CD4-positive, alpha-beta T cell treated with Interferon alpha-2 for 1 hour (primary cell): ENCODE measurements around the gene NDUFS6.
"Not testable (repeated sequence)": the region's sequence is repeated elsewhere in the genome, so short reads cannot be mapped to it uniquely, and the experiment has no call there.

Source experiments
- DNase-seq, 2 donors: peaks; one replicate each; pipeline ENCODE4 v3.0.0-alpha.2; 2020 to 2022

NDUFS6 gene

DNA sequence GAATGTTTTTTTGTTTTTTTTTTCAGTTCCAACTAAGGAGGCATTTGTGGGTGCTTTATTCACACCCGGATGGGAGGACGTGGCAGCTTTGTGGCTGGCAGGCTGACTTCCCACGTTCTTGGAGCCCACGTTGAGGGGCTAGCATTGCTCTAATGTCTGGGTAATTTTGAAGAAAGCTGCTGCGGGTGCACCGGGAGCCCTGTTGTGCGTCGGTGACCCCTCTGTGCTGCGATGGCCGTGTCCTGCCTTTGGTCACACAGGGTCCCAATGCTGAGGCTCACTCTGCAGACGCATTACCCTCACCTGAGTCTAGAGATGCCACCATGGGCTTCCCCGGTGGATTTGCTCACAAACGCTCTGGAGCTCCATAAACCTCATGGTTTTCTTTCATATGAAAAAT lies 34.2 kb downstream of the NDUFS6 start:
- DNase-seq: no peak

DNA sequence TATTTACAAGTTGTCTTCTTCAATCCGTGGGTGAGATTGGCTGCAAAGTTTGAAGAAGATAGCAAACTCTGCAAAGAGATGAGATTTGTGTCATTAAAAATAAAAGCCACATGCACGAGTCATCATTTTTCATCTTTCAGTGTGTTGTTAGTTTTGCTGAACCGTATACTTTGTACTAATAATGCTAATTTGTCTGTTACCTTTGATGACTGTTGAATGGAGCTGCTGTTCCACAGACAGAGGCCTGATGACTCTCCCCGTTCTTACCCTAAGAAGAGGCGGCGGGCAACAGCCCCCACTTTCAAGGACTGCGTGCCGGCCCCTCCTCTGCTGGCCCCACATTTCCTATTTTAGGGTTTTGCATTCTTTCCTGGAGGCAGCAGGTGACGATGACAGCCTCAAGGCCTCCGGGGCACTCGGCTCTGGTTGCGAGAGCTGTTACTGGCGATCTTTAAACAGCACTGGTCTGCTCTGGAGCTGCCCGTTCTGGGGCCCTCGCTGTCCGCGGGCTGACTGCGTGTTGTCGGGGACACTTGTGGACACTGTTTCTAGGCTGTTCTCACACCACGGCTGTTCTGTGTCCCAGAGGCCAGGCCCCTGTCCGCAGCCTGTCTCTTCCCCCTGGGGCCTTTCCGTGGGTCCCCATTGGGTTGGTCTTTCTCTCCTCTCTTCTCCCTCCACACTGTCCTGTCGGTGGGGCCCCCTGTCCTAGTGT lies 35.1 kb downstream of the NDUFS6 start:
- no peak for DNase-seq

DNA sequence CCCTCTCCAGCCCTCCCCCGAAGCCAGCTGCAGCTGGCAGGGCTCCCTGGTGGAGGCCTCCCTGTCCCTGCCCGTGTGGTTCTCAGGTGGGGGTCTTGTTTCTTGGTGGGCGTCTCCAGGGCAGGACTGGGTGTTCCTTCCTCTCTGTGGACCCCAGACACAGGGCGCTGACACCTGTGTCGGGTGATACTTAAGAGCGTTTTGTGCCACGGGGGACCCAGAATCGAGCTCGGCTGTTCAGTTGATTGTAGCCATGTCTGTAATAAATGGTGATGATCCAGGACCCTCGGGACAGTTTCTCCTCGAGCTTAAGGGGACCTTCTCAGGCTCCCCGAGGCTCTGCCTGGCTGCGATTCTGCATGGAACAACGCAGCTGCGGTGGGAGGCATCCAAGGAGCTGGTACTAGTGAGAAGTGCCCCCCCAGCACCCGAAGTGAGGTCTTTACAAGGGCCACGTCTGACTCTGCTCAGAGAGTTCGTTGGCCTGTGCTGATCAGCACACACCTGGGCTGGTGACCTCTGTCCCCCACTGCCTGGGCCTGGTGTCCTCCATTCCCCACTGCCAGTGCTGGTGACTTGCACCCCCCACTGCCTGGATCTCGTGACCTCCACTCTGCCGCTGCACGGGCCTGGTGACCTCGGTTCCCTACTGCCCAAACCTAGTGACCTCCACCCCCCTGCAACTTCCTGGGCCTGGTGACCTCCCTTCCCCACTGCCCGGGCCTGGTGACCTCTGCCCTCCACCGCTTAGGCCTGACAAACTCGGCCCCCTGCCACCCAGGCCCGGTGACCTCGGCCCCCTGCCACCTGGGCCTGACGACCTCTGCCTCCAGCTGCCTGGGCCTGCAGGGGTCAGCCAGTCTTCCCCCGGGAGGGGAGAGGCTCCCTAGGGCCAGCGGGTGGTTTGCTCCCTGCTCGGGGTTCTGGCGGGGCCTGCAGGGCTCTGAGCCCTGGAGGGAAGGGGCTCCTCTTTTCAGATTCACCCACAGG lies 36.0 kb downstream of the NDUFS6 start:
- no peak for DNase-seq

DNA sequence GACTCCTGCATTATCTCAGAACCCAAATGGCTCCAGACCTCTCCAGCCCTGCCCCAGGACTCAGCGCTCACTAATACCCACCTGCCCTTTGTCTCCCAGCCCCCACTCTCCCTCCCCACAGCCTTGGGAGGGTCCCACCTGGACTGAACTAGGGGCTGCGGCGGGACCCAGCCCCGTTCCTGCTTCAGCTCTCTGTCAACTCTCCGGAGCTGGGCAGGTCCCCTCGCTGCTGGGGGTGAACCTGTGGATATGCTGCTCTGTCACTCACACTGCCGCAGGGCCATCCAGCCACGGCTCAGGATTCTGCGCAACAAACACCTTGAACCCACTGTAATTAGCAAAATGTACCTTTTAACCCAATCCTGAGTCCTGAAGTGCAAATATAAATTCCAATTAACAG lies 36.8 kb downstream of the NDUFS6 start:
- DNase-seq: no peak

DNA sequence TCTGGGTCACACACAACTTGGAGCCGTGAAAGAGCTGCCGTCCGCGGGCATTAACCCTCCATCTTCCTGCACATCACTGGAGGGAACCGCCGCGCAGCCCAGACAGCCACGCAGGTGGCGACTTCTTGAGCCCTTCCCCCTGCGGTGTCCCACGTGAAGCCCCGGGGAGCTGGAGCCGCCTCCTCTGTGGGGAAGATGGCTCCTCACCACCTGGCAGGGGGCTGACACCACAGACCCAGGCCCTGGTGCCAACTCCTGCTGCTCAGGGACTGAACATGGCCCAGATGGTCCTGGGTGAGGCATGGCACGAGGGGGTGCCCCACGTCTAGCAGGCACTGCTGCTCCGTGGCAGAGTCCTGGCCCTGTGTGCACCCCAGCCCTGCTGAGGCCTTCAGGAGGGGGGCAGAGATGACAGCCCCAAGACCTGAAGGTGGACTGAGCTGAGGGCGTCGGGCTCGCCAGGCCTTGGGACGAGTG lies 38.9 kb downstream of the NDUFS6 start:
- no peak for DNase-seq

DNA sequence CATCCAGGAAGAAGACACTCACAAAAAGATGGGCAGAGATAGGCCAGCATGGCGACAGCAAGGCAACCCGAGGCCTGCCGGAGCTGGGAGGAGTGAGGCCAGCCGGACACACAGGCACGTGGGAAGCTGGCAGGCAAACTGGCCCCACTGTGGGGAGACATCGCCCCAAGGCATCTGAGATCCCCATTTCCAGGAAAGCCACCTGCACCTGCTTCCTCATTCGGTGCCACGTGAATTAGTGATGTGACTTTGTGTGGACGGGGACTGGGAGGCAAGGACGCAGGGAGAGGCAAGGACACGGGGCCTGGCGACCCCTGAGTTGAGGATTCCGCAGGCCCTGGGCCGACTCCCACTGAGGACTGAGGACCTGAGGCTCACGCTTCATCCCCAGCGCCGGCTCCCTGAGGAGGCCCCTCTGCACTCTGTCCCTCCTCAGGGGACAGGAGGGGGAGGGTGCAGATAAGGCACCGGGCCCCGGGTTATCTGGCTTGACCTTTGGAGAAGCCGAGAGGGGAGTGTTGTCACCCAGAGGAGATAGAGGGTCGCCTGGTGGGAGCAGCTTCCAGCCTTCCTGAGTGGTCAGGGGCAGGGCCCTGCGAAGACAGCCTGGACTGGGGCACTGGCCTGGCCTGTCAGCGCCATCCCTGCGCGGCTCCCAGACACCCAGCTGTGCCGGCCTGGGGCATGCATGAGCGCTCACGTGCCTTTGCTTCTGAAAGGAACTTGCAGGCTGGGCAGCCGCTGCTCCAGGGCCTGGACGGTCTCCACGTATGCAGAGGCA lies 39.7 kb downstream of the NDUFS6 start:
- DNase-seq: no peak

DNA sequence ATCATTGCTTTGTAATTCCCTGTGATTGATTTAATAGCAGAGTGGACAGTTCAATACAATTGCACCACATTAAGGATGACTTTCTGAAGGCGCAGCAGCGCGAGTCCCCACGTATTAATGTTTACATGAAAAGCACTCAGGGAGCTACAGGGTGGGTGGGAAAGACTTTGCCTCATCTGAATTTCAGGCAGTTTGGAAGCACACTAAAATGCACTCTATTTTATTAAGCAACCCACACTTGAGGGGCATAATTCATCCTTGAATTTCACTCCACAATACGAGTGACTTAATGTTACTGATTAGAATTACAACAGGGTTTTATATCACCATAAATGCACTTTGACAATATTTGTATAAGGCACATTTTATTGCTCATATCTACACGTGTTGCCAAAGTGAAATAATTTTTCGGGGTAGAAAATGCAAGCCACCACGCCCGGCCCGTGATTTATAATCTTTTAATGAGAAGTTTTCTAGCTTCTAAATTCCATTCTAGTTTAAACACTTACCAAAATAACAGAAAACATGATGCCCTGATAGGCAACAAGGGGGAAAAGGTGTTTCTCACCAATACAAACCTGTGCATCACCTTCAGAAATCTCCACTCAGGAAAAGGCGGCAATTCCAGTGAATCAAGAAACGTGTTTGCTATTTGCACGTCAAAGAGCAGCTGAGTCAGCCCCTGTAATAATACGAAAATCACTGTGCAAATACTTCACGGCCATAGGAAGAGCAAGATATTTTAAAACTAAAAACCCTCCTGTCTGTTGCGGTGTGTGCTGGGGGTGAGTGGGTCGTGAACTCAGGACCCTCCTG lies 41.0 kb downstream of the NDUFS6 start:
- DNase-seq: no peak

DNA sequence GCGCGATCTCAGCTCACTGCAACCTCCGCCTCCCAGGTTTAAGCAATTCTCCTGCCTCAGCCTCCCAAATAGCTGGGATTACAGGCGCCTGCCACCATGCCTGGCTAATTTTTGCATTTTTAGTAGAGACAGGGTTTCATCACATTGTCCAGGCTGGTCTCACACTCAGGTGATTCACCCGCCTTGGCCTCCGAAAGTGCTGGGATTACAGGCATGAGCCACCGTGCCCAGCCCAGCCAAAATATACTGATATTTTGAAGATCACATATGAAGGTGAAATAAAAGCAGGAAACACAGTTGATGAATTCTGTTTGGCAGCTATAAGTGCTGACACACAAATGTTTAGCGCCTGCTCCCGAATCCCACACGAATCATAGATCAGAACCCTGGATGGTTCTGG lies 42.6 kb downstream of the NDUFS6 start:
- not testable (repeated sequence) for DNase-seq

DNA sequence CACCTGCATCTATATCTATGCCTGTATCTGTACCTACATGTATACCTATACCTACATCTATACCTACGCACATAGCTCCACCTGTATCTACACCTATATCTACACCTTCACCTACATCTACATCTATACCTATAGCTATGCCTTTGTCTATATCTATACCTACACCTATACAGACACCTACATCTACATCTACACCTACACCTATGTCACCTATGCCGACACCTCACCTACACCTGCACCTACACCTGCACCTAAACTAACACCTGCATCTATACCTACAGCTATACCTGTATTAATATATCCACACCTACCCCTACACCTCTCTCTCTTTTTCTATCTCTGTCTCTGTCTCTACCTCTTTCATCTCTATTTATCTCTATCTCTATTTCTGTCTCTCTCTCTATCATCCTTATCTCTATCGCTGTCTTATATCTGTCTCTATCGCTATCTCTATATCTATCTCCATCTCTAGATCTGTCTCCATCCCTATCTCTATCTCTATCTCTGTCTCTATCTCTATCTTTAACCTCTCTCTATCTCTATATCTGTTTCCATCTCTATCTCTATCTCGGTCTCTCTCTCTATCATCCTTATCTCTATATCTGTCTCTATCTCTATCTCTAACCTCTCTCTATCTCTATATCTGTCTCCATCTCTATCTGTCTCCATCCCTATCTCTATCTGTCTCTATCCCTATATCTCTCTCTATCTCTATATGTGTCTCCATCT lies 43.7 kb downstream of the NDUFS6 start:
- DNase-seq: no peak

DNA sequence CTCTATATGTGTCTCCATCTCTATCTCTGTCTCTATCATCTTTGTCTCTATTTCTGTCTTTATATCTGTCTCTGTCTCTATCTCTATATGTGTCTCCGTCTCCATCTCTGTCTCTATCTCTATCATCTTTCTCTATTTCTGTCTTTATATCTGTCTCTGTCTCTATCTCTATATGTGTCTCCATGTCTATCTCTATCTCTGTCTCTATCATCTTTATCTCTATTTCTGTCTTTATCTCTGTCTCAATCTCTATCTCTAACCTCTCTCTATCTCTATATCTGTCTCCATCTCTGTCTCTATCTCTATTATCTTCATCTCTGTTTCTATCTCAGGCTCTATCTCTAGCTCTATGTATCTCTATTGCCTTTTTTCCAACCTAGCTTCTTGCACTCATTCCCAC lies 44.5 kb downstream of the NDUFS6 start:
- DNase-seq: no peak

DNA sequence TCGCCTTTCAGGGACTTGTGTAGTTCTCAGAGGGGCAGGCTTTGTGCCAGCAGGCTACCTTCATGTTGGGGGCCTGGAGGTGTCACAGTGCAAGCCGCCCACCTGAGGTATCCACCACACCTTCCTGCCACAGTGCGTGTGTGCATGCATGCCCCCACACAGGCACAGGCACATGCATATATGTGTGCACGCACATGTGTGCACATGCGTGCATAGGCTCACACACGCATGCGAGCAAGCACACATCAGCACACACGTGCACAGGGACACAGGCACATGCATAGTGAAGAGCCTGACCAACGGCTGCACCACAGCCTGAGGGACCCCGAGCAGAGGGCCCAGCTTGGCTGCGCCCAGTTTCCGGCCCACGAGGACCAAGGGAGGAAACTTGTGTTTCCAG lies 45.4 kb downstream of the NDUFS6 start:
- no peak for DNase-seq

DNA sequence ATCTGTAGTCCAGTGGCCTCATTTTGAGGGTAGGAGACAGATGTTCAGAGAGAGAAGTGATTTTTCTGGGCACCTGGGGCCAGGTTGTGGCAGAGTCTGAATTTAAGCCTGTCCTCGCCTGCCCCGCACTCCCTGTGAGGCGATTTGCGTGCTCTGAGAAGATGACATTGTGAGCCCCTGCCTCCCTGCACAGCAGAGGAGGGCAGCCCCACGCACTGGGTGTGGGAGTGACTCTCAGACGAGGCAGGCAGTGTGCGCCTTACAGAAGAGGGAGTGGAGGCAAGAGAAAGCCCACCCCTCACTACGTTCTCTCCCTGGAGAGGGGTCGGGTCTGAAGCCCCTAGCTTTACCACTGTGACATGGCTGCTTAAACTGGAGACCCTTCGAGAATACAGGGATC lies 45.8 kb downstream of the NDUFS6 start:
- no peak for DNase-seq

DNA sequence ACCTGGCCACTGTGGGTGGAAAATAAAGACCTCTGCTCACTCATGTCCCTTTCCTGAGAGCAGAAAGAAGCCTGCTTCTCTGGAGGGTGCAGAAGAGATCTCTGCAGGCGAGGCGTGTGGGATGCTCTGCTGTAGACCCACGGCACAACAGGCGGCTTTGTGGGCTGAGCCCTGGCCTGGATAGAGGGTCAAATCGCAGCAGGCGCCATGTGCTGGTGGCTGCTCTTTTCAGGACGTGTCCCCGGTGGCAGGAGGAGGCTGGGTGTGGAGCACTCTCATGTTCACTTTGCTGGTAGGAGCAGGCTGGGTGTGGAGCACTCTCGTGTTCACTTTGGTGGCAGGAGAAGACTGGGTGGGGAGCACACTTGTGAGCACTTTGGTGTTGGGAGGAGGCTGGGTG lies 46.4 kb downstream of the NDUFS6 start:
- no peak for DNase-seq

DNA sequence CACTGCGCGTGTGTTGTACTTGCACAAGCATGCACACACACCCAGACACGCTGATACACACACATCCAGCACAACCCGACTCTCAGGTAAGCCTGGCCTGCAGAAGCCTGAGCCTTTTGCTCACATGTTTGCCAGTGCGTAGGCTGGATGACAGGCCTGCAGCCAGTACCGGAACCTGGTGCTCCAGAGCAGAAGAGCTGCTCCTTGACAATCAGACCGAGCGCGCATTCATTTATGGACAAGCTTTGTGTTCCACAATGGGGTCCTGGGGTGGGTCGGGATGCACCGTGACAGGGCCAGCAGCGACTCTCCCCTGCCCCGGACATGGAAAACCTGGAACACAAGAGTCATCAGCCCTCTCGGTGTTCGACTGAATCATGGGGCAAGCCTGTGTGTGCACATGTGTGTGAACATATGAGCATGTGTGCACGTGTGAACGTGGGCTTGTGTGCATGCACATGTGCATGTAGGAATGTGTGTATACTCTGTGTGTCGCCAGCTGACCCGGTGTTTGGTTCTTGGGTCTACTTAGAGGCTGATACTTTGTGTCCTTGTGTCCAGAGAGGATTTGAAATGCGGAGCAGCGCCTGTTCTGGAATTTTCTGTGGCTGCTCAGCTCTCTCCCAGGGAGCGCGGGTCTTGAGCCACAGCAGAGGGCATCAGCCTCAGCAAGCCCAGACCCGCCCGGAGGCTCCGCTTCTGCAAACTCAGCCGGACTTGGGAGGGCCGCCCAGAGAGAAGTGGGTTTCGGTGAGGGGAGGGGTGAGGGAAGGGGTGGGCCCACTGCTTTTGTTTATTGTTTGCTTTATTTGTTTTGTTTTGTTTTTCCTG lies 49.3 kb downstream of the NDUFS6 start:
- no peak for DNase-seq

DNA sequence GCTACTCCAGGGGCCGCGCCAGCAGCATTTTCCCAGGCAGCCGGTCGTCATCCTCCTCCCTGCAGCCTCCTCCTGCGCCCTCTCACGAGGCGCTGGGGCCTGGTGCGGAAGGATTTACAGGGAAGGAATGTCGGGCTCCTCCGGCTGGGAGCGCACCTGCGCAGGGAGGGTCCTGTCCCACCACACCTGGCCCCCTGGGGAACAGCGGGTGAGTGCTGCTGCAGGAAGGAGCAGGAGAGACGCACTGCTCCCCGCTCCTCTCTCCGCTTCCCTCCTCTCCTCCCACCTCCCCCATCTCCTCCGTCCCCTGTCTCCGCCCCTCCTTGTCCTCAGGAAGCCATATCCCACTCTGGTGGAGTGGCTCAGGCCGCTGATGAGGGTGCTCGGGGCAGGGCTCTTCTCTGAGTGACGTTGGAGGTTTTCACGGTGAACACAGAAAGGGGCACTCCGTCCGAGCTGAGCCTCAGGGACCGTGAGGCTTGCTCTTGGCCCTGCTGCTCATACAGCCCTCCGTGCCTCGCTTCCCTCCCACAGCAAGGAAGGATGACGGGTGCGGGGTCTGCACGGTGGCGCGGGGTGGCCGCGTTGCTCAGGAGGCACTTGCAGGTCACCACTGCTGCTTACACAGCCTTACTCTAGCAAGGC lies 50.2 kb downstream of the NDUFS6 start:
- DNase-seq: no peak

DNA sequence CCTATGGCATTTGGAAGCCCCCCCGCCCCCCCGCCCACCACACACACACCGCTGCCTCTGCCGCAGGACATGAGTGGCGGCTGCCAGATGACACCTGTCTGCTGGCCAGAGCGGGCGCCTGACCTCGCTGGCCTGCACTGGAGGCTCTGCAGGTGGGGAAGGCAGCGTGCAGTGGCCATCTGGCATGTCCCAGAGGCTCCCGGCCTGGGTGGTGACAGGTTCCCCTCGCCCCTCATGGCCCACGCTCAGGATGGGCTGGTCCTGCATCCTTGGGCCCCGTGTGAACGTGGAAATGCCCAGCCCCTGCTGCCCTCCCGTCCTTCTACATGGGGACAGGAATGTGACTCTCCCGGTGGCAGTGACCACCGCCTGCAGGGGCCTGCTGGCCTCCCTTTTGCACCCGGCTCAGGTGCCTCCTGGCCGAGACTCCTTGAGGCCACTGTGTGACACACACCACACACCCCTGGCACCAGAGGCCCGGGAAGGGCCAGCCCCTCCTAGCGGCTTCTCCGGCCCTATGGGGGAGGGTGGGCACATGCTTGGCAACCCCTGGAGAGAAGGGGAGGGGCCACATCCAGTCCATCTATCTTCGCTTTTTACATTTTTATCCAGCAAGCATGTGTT lies 51.2 kb downstream of the NDUFS6 start:
- DNase-seq: no peak

DNA sequence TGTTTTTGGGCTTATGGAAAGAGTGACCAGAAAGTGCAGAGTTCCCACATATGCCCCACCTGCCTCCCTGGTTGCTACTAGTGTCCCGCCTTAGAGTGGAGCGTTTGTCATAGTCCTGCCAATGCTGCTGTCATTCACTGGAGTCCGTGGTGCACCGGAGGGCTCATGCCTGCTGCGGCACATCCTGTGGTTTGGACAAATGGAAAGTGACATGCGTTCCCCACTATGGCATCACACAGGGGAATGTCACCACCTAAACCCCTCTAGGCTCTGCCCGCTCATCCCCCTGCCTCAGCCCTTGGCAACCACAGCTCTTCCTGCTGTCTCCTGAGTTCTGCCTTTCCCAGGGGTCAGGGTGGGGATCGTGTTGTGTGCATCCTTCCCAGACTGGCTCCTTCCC lies 52.3 kb downstream of the NDUFS6 start:
- no peak for DNase-seq

DNA sequence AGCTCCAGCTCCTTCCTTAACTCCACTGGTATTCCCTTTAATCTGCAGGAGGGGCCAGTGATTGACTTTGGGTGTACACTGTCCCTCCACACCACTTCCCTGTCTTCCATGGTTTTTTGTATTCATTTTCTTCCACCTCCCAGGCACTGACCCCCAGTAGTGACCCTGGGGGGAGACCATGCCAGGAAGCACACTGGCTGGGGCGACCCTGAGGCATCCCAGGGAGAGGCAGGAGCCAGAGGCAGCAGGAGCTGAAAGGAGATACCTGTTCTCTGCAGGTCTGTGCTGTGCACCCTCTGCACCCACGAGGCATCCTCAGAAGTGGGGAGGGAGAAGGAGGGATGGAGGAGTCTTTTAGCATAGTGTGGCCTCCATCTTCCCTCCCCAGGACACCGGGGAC lies 53.9 kb downstream of the NDUFS6 start:
- no peak for DNase-seq

DNA sequence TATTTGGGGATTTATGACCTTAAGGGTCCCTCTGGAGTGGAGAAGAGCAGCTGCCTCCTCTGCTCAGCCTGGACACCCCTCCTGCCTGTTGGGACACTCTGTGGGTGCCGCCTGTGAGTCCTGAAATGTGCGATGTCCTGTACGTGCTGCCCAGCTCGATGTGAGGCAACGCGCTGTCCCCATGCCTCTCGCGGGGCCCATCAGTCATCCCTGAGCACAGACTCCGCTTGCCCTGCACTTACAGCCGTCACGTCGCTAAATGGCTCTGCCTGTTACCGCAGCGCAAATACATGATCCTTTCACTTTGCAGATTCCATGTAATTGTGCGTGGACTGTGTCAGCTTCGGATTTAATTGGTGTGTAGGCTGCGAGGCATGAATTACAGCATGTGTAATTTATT lies 54.4 kb downstream of the NDUFS6 start:
- no peak for DNase-seq
